Endothelial cell of umbilical vein (primary cell): ENCODE measurements around the gene EXOSC2. TPM values are rescaled to one million over a fixed set of nuclear protein-coding genes. Genes with fewer than 3 reads are reported as not detected.

Experiments used
- BruUV-seq: library from RNA; stranded (reverse); fragments of 400-500 nt; replicated peaks from 2 replicates; lab custom pipeline; 2021; lab: Mats Ljungman, UMichigan
- CTCF ChIA-PET: fragments of 300-600, 350-600 bp; sonication (Branson Sonifier 250); formaldehyde crosslinking; loops from one replicate; lab custom pipeline; 2021; ENCODE audit warnings: antibody characterized with exemption, inconsistent platforms; lab: Charles Lee
- POLR2A ChIA-PET: fragments of 300-600, 350-600 bp; sonication (Branson Sonifier 250); formaldehyde crosslinking; loops from one replicate; lab custom pipeline; 2021; ENCODE audit warnings: antibody characterized with exemption, inconsistent platforms; lab: Charles Lee
- DNase-seq: peaks from one replicate; pipeline ENCODE4 v3.0.0-alpha.2; 2011; ENCODE audit warnings: low read depth, low spot score
- FAIRE-seq: peaks from 2 replicates; lab custom pipeline; 2011; peaks lifted over from hg19 to GRCh38; lab: Jason Lieb, UNC
- H2AFZ ChIP-seq: 2 replicates; pipeline ENCODE4 v1.6.0; 2012; ENCODE audit warnings: low read depth, low read length, control low read depth, inconsistent platforms
- H3K27ac ChIP-seq: 2 replicates; pipeline ENCODE4 v1.5.1; 2011; ENCODE audit warnings: low read depth, mild to moderate bottlenecking, control low read depth, low read length, moderate library complexity; ENCODE audit not compliant: insufficient read depth
- H3K27me3 ChIP-seq, 2 experiments: 2 replicates each; pipeline versions ENCODE4 v1.6.0 to v1.6.1; 2011; ENCODE audit warnings: low read length in 2 of 2, mixed read lengths in 1 of 2; ENCODE audit not compliant: control insufficient read depth in 2 of 2, insufficient read depth in 2 of 2
- H3K36me3 ChIP-seq, 2 experiments: 2 replicates in 1 of 2; 3 replicates in 1 of 2; pipeline ENCODE4 v1.5.1; 2011; ENCODE audit warnings: low read length in 2 of 2, mild to moderate bottlenecking in 1 of 2, moderate library complexity in 1 of 2; ENCODE audit not compliant: control insufficient read depth in 2 of 2, insufficient read depth in 2 of 2; ENCODE audit errors: extremely low read depth in 1 of 2
- H3K4me1 ChIP-seq: 3 replicates; pipeline ENCODE4 v1.5.1; 2011; ENCODE audit warnings: mild to moderate bottlenecking, low read length; ENCODE audit not compliant: control insufficient read depth, insufficient read depth; ENCODE audit errors: extremely low read depth
- H3K4me2 ChIP-seq: 2 replicates; pipeline ENCODE4 v1.6.1; 2011; ENCODE audit warnings: low read length, control low read depth, mixed read lengths; ENCODE audit not compliant: insufficient read depth
- H3K4me3 ChIP-seq, 3 experiments: fragments of 200-600 bp in 1 of 3; sonication (generic), shearing (Covaris generic) in 1 of 3; replicated peaks in 1 of 3; 2 replicates each; pipeline ENCODE4 v1.5.1; 2011 to 2016; ENCODE audit warnings: control low read depth in 3 of 3, low read length in 3 of 3, mild to moderate bottlenecking in 2 of 3, inconsistent platforms in 1 of 3, low read depth in 1 of 3, moderate library complexity in 1 of 3; ENCODE audit not compliant: insufficient read depth in 1 of 3
- H3K79me2 ChIP-seq: 2 replicates; pipeline ENCODE4 v1.6.0; 2012; ENCODE audit warnings: low read length, inconsistent platforms; ENCODE audit not compliant: control insufficient read depth, insufficient read depth
- H3K9ac ChIP-seq: replicated peaks from 2 replicates; pipeline ENCODE3; 2011; ENCODE audit warnings: low read length, control low read depth; ENCODE audit not compliant: insufficient read depth; ENCODE audit errors: extremely low read depth
- H3K9me1 ChIP-seq: replicated peaks from 3 replicates; pipeline ENCODE4 v1.6.0; 2011; ENCODE audit warnings: mild to moderate bottlenecking, low read length; ENCODE audit not compliant: control insufficient read depth, insufficient read depth; ENCODE audit errors: extremely low read depth
- H3K9me3 ChIP-seq: replicated peaks from 2 replicates; pipeline ENCODE4 v1.5.1; 2012; ENCODE audit warnings: low read length, inconsistent platforms; ENCODE audit not compliant: control insufficient read depth, insufficient read depth
- H4K20me1 ChIP-seq: replicated peaks from 2 replicates; pipeline ENCODE3; 2011; ENCODE audit warnings: mild to moderate bottlenecking, low read length; ENCODE audit not compliant: control insufficient read depth, insufficient read depth; ENCODE audit errors: extremely low read depth
- CTCF ChIP-seq, 2 donors: IDR thresholded peaks; 1 replicate in 1 of 2; 2 replicates in 1 of 2; pipeline ENCODE4 v1.5.1; 2011; ENCODE audit warnings: low read length in 2 of 2, mild to moderate bottlenecking in 2 of 2, moderate library complexity in 2 of 2, control low read depth in 1 of 2, inconsistent platforms in 1 of 2, low read depth in 1 of 2; ENCODE audit not compliant: insufficient read depth in 1 of 2; ENCODE audit errors: extremely low read depth in 1 of 2
- EZH2 ChIP-seq: IDR thresholded peaks from 2 replicates; pipeline ENCODE4 v1.6.1; 2012; ENCODE audit warnings: borderline replicate concordance, low read depth, mild to moderate bottlenecking, moderate library complexity, low read length, inconsistent platforms; ENCODE audit not compliant: severe bottlenecking
- FOS ChIP-seq: IDR thresholded peaks from 2 replicates; pipeline ENCODE4 v1.6.1; 2011; ENCODE audit warnings: mild to moderate bottlenecking, low read length, moderate library complexity, borderline replicate concordance; ENCODE audit not compliant: insufficient read depth
- GATA2 ChIP-seq: IDR thresholded peaks from 2 replicates; pipeline ENCODE4 v1.7.0; 2011; ENCODE audit warnings: low read depth, mild to moderate bottlenecking, moderate library complexity, mixed read lengths, low read length; ENCODE audit not compliant: insufficient read length, insufficient read depth
- JUN ChIP-seq: IDR thresholded peaks from 2 replicates; pipeline ENCODE4 v1.6.1; 2011; ENCODE audit warnings: borderline replicate concordance, low read depth; ENCODE audit not compliant: insufficient read length, insufficient read depth
- MYC ChIP-seq: IDR thresholded peaks from one replicate; pipeline ENCODE4 v1.6.1; 2011; ENCODE audit warnings: mild to moderate bottlenecking, low read depth, low read length
- POLR2A ChIP-seq: IDR thresholded peaks from 2 replicates; pipeline ENCODE4 v1.6.1; 2012; ENCODE audit warnings: low read depth, mild to moderate bottlenecking, control low read depth, low read length
- POLR2AphosphoS5 ChIP-seq: IDR thresholded peaks from 2 replicates; pipeline ENCODE4 v1.6.1; 2012; ENCODE audit warnings: low read depth, mild to moderate bottlenecking, control low read depth, low read length, moderate library complexity; ENCODE audit not compliant: insufficient read depth
- dilution Hi-C: fragments of 300-500 bp; cut with MboI; formaldehyde crosslinking; loops from one replicate; pipeline ENCODE4 v1.15.0; 2019; ENCODE audit warnings: low sequenced_read_pairs; ENCODE audit not compliant: extremely low pct_ligation_motif_present
- intact Hi-C: fragments of 100-400 bp; cut with micrococcal nuclease; formaldehyde crosslinking; loops from one replicate; pipeline ENCODE4 v1.10.0; 2022
- polyA plus RNA-seq, 4 experiments: library from polyadenylated mRNA; depleted of rRNA in 3 of 4; stranded (reverse) in 3 of 4; unstranded in 1 of 4; fragments of >200 nt; gene quantifications; 2 replicates each; pipeline versions ENCODE4 v1.2.1 to v1.2.3, GENCODE V29; 2011 to 2012; ENCODE audit warnings: missing spikeins in 1 of 4
- total RNA-seq: library from RNA; stranded (reverse); gene quantifications from 2 replicates; pipeline ENCODE4 v1.2.3, GENCODE V29; 2021
- TF ChIP-seq, protein P1 (sequence below): IDR thresholded peaks from 2 replicates; pipeline ENCODE4 v1.6.1; 2011; ENCODE audit not compliant: insufficient read depth, insufficient read length

EXOSC2 gene
- total and polyA plus RNA-seq, 2 donors (not counting 3 experiments of a cell fraction or from before 2014, with no cell fraction given): 25.5 to 44.4 TPM

- TF ChIP-seq CTCF (IDR thresholded peaks at IDR 0.05; ENCODE audit: extremely low read depth in 1 of 2, insufficient read depth in 1 of 2, low read depth in 1 of 2, low read length in 2 of 2) (no peak), POLR2A (no peak), MYC (no peak), JUN (no peak), POLR2AphosphoS5 (no peak), FOS (no peak), GATA2 (no peak), EZH2 (no peak)
- TF ChIP-seq, protein P1, sequence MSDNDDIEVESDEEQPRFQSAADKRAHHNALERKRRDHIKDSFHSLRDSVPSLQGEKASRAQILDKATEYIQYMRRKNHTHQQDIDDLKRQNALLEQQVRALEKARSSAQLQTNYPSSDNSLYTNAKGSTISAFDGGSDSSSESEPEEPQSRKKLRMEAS: no peak
- no peak overlapping the region for H3K4me2 ChIP-seq
- dilution Hi-C loops (loop anchor here (25.0 kb wide), 1 partner anchor 174 kb away; no protein-coding TSS in a partner anchor), intact Hi-C loops (no loop called here)
- no peak overlapping the region for H3K9ac ChIP-seq
- H2AFZ ChIP-seq: no peak overlapping the region
- H3K36me3 ChIP-seq: no peaks in the 10 kb centered on the region
- ChIA-PET POLR2A (no interaction called here), CTCF (no interaction called here)
- no peak for FAIRE-seq
- no peaks in the 10 kb centered on the region for H3K79me2 ChIP-seq
- H3K27me3 ChIP-seq: peaks cover 3% of the 10 kb centered on the region in 2 experiments
- no peak overlapping the region for H3K4me3 ChIP-seq
- no peaks in the 10 kb centered on the region for H4K20me1 ChIP-seq
- BruUV-seq: no TSS peak
- DNase-seq: no peak
- H3K27ac ChIP-seq: no peak overlapping the region
- peaks cover 3% of the 10 kb centered on the region for H3K4me1 ChIP-seq
- H3K9me3 ChIP-seq: no peaks in the 10 kb centered on the region
- no peaks in the 10 kb centered on the region for H3K9me1 ChIP-seq
These were observed 5.5 kb upstream of the EXOSC2 start for GRCh38 chr9:130688072-130688471.
